Stomach (tissue), 9 donors: ENCODE results near the gene ZNF581. TPM values are rescaled to one million over a fixed set of nuclear protein-coding genes. Genes with fewer than 3 reads are reported as not detected.
A peak's percentile ranks its signal among the peaks of the same experiment; 100 is the strongest.

ENCODE experiments used
- DNase-seq, 2 donors: peaks; one replicate each; pipeline versions ENCODE4 v3.0.0 to v3.0.0-alpha.2; 2013 to 2019
- H3K27ac ChIP-seq, 5 donors: fragments of 200-600 bp in 4 of 5; sonication (generic) in 4 of 5; one replicate each; pipeline ENCODE4 v1.5.1; 2013 to 2019; ENCODE audit warnings: mild to moderate bottlenecking in 1 of 5, moderate library complexity in 1 of 5
- H3K27me3 ChIP-seq, 3 donors: fragments of 200-600 bp; sonication (generic); one replicate each; pipeline ENCODE4 v1.5.1; 2017 to 2019; ENCODE audit warnings: mixed run types in 1 of 3
- H3K36me3 ChIP-seq, 4 donors: fragments of 200-600 bp; sonication (generic); 1 replicate in 3 of 4; 2 replicates in 1 of 4; pipeline ENCODE4 v1.5.1; 2016 to 2019
- H3K4me1 ChIP-seq, 4 donors: fragments of 200-600 bp; sonication (generic); one replicate each; pipeline ENCODE4 v1.5.1; 2016 to 2019
- H3K4me3 ChIP-seq, 4 donors: fragments of 200-600 bp; sonication (generic) in 3 of 4; one replicate each; pipeline ENCODE4 v1.5.1; 2016 to 2019; ENCODE audit warnings: mild to moderate bottlenecking in 1 of 4
- H3K9me3 ChIP-seq, 4 donors: fragments of 200-600 bp; sonication (generic); one replicate each; pipeline ENCODE4 v1.5.1; 2016 to 2019
- EP300 ChIP-seq: sonication (generic); formaldehyde crosslinking; IDR thresholded peaks from one replicate; pipeline ENCODE4 v1.6.1; 2017; ENCODE audit warnings: antibody characterized with exemption
- POLR2A ChIP-seq, 4 donors: fragments of 450-650 bp; IDR thresholded peaks; one replicate each; pipeline ENCODE4 v1.6.1; 2016; ENCODE audit warnings: antibody characterized with exemption in 4 of 4, control low read depth in 2 of 4, mild to moderate bottlenecking in 1 of 4, moderate library complexity in 1 of 4
- POLR2AphosphoS5 ChIP-seq, 3 donors: sonication (generic); formaldehyde crosslinking; IDR thresholded peaks; one replicate each; pipeline ENCODE4 v1.6.1; 2016; ENCODE audit warnings: antibody characterized with exemption in 3 of 3
- WGBS, 5 donors: extraction: QIAGEN DNeasy Blood & Tissue Kit in 3 of 5; methylation state at CpG; one replicate each; pipeline versions ENCODE4 v1.1.5 to v1.1.7; 2013 to 2018; 5-methylcytosine and 5-hydroxymethylcytosine counted together
- intact Hi-C: fragments of 100-400 bp; cut with DNase I; formaldehyde crosslinking; loops from one replicate; pipeline ENCODE4 v1.15.1; 2023; ENCODE audit warnings: low total_unique reads
- polyA plus RNA-seq, 3 donors: library from polyadenylated mRNA; stranded (reverse); fragments of 200-250 nt; gene quantifications; one replicate each; pipeline ENCODE4 v1.2.3, GENCODE V29; 2013
- total RNA-seq, 5 donors: library from RNA; depleted of rRNA; stranded (reverse); fragments of >200 nt; gene quantifications; one replicate each; pipeline versions ENCODE4 v1.1.0 to v1.2.3, GENCODE V29; 2014 to 2016
- TF ChIP-seq, protein P1 (sequence below), 7 experiments: fragments of 450-650 bp in 4 of 7; fragments of 200-600 bp in 3 of 7; sonication (generic) in 3 of 7; IDR thresholded peaks; one replicate each; pipeline ENCODE4 v1.5.1; 2016 to 2019; ENCODE audit warnings: antibody characterized with exemption in 7 of 7, control low read depth in 2 of 7, mild to moderate bottlenecking in 1 of 7
- donor health status: healthy with polysubstance abuse.
- donor health status: Bipolar disorder and iron deficiency.
- donor health status: healthy.

The ZNF581 gene
- total and polyA plus RNA-seq, 8 donors = 2.2 to 27.8 (median 11.3) TPM

DNA sequence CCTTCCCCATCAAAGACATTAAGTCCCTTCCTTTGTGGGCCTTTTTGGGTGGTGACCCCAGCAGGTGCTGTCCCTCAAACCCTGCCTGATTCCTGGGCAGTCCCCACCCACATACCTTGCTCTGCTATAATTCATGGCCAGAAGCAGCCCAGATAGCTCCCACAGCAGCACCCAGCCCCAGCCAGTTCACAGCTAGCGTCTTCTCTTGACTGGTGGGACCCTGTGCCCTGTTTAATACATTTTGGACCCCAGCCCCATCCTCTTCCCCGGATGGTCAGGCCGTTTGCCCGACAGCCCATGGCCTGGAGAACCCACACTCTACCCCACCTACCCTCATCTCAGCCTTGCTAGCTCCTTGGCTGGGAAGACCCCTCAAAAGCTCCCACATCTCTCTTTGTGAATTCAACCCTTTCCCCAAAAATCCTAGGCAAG is 6.7 kb downstream of the ZNF581 start:
- peak overlapping the region in 1 of 5 donors; percentile 91 for H3K27ac ChIP-seq
- no peaks in the 10 kb centered on the region for H3K9me3 ChIP-seq
- TF ChIP-seq EP300 (no peak), POLR2A (IDR thresholded peaks at IDR 0.05) (no peak)
- H3K27me3 ChIP-seq = no peaks in the 10 kb centered on the region
- WGBS, 5 donors = 82 to 93% (median 90%) methylated on average over 4 of the region's 4 CpGs
- H3K4me1 ChIP-seq = peaks cover 24 to 55% (median 45%) of the 10 kb centered on the region in 4 donors
- no peak for DNase-seq
- no peak overlapping the region for H3K4me3 ChIP-seq
- H3K36me3 ChIP-seq = peaks cover 4 to 37% (median 24%) of the 10 kb centered on the region in 4 donors
- intact Hi-C loops = no loop called here

DNA sequence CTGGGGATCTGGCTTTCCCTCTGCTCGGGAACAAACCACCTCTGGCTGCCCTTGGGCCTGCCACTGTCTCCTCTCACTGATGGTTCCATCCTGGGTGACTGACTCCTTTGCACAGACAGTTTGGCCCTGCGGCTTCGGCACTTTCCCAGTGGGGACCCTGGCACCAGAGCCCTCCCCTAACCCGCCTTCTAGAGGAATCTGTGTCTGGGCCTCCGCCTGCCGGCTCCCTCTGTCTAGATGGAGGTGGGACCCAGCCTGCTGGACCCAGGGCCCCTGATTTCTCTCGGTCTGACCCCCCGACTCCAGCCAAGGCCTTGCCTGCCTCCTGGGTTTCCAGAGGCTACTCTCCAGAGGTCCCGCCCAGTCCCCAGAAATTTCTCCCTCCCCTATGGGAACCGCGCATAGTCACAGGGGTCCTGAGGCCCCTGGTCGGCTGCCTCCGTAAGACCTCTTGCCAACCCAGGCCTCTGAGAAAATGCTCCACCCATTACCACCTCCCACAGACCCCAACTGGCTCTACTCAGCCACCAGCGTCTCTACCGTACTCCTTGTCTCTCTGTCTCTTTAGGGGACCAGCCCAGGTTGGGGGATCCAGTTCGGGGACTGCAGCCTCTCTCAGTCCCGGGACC is 7.3 kb downstream of the ZNF581 start:
- 88 to 93% (median 92%) methylated on average over 17 of the region's 17 CpGs for WGBS, 5 donors
- no peaks in the 10 kb centered on the region for H3K27me3 ChIP-seq
- DNase-seq = no peak
- intact Hi-C loops = no loop called here
- H3K4me1 ChIP-seq = peaks cover 25 to 55% (median 46%) of the 10 kb centered on the region in 4 donors
- H3K4me3 ChIP-seq = no peak overlapping the region
- H3K27ac ChIP-seq = no peak overlapping the region
- H3K36me3 ChIP-seq = peaks cover 0 to 31% (median 18%) of the 10 kb centered on the region in 4 donors
- H3K9me3 ChIP-seq = no peaks in the 10 kb centered on the region
- TF ChIP-seq, protein P1, sequence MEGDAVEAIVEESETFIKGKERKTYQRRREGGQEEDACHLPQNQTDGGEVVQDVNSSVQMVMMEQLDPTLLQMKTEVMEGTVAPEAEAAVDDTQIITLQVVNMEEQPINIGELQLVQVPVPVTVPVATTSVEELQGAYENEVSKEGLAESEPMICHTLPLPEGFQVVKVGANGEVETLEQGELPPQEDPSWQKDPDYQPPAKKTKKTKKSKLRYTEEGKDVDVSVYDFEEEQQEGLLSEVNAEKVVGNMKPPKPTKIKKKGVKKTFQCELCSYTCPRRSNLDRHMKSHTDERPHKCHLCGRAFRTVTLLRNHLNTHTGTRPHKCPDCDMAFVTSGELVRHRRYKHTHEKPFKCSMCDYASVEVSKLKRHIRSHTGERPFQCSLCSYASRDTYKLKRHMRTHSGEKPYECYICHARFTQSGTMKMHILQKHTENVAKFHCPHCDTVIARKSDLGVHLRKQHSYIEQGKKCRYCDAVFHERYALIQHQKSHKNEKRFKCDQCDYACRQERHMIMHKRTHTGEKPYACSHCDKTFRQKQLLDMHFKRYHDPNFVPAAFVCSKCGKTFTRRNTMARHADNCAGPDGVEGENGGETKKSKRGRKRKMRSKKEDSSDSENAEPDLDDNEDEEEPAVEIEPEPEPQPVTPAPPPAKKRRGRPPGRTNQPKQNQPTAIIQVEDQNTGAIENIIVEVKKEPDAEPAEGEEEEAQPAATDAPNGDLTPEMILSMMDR (IDR thresholded peaks at IDR 0.05) = no peak
- no peak for TF ChIP-seq POLR2AphosphoS5 (IDR thresholded peaks at IDR 0.05)
- no peak for TF ChIP-seq EP300
- TF ChIP-seq POLR2A (IDR thresholded peaks at IDR 0.05) = no peak

DNA sequence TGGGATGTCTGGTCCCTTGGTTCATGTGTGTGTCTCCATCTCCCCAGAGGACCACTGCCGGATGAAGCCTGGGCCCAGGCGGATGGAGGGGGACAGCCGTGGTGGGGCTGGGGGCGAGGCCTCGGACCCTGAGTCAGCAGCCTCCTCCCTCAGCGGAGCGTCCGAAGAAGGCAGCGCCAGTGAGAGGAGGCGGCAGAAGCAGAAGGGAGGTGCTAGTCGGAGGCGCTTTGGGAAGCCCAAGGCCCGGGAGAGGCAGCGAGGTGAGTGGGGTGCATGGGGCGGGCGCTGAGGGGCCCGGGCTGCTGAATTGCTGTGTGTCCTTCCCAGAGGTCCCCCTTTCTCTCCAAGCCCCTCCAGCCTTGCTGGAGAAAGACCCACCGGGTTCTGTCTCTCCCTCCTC is 7.8 kb downstream of the ZNF581 start:
- 82 to 90% (median 88%) methylated on average over 14 to 18 of the region's 18 CpGs for WGBS, 5 donors
- H3K27ac ChIP-seq = no peak overlapping the region
- peaks cover 0 to 26% (median 15%) of the 10 kb centered on the region in 4 donors for H3K36me3 ChIP-seq

DNA sequence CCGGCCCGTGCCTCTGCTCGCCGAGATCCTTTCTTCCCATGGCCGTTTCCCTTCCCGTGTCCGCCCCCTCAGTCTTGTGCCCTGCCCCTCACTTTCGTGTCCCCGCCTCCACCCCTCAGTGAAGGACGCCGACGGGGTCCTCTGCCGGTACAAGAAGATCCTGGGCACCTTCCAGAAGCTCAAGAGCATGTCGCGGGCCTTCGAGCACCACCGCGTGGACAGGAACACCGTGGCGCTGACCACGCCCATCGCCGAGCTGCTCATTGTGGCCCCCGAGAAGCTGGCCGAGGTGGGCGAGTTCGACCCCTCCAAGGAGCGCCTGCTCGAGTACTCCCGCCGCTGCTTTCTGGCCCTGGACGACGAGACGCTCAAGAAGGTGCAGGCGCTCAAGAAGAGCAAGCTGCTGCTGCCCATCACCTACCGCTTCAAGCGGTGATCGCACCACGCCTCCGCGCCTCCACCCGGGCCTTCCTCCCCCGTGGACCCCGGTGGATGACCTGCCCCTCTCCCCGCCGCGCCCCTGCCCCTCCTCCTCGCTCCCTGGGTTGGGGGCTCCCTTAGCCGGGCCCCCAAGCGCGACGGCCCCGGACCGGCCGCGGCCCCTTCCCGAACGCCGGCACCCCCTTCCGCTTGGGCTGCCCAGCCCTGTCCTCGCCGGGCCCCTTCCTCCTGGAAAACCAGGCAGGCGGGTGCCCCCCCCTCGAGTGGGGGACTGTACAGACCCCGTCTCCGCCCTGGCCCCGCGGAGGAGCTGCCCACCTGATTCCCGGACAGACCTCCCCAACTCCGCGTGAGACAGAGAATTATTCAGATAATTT is 9.1 kb downstream of the ZNF581 start:
- Histone ChIP-seq H3K9me3 (no peaks in the 10 kb centered on the region), H3K27me3 (no peaks in the 10 kb centered on the region), H3K4me3 (no peak overlapping the region), H3K27ac (peak overlapping the region in 2 of 5 donors; percentile 94 to 98), H3K4me1 (peaks cover 34 to 62% (median 54%) of the 10 kb centered on the region in 4 donors), H3K36me3 (peaks cover 0 to 25% (median 15%) of the 10 kb centered on the region in 4 donors)
- peak in 1 of 2 donors; percentile 50 for DNase-seq
- 79 to 86% (median 85%) methylated on average over 61 to 71 of the region's 71 CpGs for WGBS, 5 donors
- intact Hi-C loops = no loop called here
- TF ChIP-seq POLR2A (IDR thresholded peaks at IDR 0.05) (no peak), POLR2AphosphoS5 (IDR thresholded peaks at IDR 0.05) (no peak), EP300 (no peak)

More for the DNA sequence above, 7.8 kb downstream of the ZNF581 start:
- DNase-seq = no peak
- H3K4me3 ChIP-seq = no peak overlapping the region
- intact Hi-C loops = no loop called here
- TF ChIP-seq, protein P1 (IDR thresholded peaks at IDR 0.05) = no peak
- H3K4me1 ChIP-seq = peaks cover 30 to 60% (median 51%) of the 10 kb centered on the region in 4 donors
- H3K27me3 ChIP-seq = no peaks in the 10 kb centered on the region
- H3K9me3 ChIP-seq = no peaks in the 10 kb centered on the region

- Histone ChIP-seq H3K36me3 (peaks cover 4 to 31% (median 19%) of the 10 kb centered on the region in 4 donors), H3K4me3 (peak overlapping the region; percentile 68 to 96 (median 82)), H3K27ac (peak overlapping the region; percentile 94 to 98 (median 97)), H3K9me3 (no peaks in the 10 kb centered on the region), H3K27me3 (no peaks in the 10 kb centered on the region), H3K4me1 (peaks cover 43 to 67% (median 57%) of the 10 kb centered on the region in 4 donors)
- WGBS, 5 donors = 0% methylated on average over 55 to 57 of the region's 57 CpGs
- TF ChIP-seq, protein P1 (IDR thresholded peaks at IDR 0.05) = peak in 6 of 7 experiments; percentile 91 to 100 (median 98)
- TF ChIP-seq POLR2AphosphoS5 (IDR thresholded peaks at IDR 0.05) (peak; percentile 34 to 83 (median 69)), EP300 (no peak), POLR2A (IDR thresholded peaks at IDR 0.05) (peak in 1 of 4 donors; percentile 54)
- DNase-seq = peak; percentile 98 to 99
- intact Hi-C loops = no loop called here
Measured at GRCh38 chr19:55653651-55654322, 10.3 kb downstream of the ZNF581 start.
